Measurements from ENCODE around the gene SHISAL1. TPM values are rescaled to one million over a fixed set of nuclear protein-coding genes. Genes with fewer than 3 reads are reported as not detected.

The SHISAL1 gene
- total and polyA plus RNA-seq, 2 donors (not counting 3 experiments of a cell fraction or from before 2014, with no cell fraction given), result 0.01 to 0.07 TPM

DNA sequence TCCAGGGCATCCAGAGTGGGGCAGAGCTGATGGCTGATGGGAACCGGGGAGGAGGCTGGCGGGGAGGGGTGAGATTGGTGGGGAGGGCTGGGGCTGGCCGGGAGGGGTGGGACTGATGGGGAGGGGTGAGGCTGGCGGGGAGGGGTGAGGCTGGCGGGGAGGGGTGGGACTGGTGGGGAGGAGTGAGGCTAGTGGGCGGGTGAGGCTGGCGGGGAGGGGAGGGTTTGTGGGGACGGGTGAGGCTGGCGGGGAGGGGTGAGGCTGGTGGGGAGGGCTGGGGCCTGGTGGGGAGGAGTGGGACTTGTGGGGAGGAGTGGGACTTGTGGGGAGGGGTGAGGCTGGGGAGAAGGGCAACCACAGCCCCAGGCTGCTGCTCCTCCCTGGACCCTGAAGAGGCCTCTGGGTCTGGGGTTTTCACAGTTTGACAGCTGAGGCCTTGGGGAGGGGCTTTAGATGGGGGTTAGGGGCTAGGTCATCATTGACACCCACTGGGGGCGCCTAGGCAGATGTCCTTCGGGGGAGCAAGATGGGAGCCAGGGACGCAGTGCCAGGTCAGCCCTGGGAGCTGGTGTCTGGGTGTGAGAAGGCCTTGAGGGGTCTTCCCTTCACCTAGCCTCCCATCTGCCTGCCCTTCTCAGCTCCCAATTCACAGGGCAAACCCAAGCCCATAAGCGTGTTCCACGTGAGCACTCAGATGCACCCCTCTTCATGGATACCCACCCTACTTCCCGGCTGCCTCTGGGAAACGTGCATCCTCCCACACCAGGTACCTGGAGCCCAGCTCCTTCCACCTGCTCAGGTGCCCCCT lies 105.4 kb downstream of the SHISAL1 start:
- ChIA-PET CTCF (interaction anchor here (1.1 kb wide), 1 partner anchor 16 kb away, joined by 3 read pairs; no protein-coding TSS in a partner anchor), POLR2A (no interaction called here)
- no peaks in the 10 kb centered on the region for H3K9me1 ChIP-seq (replicated peaks; ENCODE audit: control insufficient read depth, extremely low read depth, insufficient read depth, low read length)
- no peak overlapping the region for H3K4me3 ChIP-seq (replicated peaks in 1 of 3; ENCODE audit: insufficient read depth in 1 of 3, low read depth in 1 of 3, low read length in 3 of 3)
- no peaks in the 10 kb centered on the region for H3K9me3 ChIP-seq (replicated peaks; ENCODE audit: control insufficient read depth, insufficient read depth, low read length)
- H4K20me1 ChIP-seq (replicated peaks; ENCODE audit: control insufficient read depth, extremely low read depth, insufficient read depth, low read length), result no peaks in the 10 kb centered on the region
- H2AFZ ChIP-seq (ENCODE audit: low read depth, low read length), result no peak overlapping the region
- no peak overlapping the region for H3K27ac ChIP-seq (ENCODE audit: insufficient read depth, low read depth, low read length)
- BruUV-seq (replicated peaks), result no TSS peak
- no peak overlapping the region for H3K4me2 ChIP-seq (ENCODE audit: insufficient read depth, low read length)
- no peak for TF ChIP-seq POLR2A (IDR thresholded peaks at IDR 0.05; ENCODE audit: low read depth, low read length)
- TF ChIP-seq, protein P1, sequence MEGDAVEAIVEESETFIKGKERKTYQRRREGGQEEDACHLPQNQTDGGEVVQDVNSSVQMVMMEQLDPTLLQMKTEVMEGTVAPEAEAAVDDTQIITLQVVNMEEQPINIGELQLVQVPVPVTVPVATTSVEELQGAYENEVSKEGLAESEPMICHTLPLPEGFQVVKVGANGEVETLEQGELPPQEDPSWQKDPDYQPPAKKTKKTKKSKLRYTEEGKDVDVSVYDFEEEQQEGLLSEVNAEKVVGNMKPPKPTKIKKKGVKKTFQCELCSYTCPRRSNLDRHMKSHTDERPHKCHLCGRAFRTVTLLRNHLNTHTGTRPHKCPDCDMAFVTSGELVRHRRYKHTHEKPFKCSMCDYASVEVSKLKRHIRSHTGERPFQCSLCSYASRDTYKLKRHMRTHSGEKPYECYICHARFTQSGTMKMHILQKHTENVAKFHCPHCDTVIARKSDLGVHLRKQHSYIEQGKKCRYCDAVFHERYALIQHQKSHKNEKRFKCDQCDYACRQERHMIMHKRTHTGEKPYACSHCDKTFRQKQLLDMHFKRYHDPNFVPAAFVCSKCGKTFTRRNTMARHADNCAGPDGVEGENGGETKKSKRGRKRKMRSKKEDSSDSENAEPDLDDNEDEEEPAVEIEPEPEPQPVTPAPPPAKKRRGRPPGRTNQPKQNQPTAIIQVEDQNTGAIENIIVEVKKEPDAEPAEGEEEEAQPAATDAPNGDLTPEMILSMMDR (IDR thresholded peaks at IDR 0.05; ENCODE audit: extremely low read depth in 1 of 2, insufficient read depth in 1 of 2, low read depth in 1 of 2, low read length in 2 of 2), result no peak
- TF ChIP-seq POLR2AphosphoS5 (IDR thresholded peaks at IDR 0.05; ENCODE audit: insufficient read depth, low read depth, low read length), result no peak
- no peak for TF ChIP-seq FOS (IDR thresholded peaks at IDR 0.05; ENCODE audit: borderline replicate concordance, insufficient read depth, low read length)
- TF ChIP-seq MYC (IDR thresholded peaks at IDR 0.05; ENCODE audit: low read depth, low read length), result no peak
- no peak for TF ChIP-seq EZH2 (IDR thresholded peaks at IDR 0.05; ENCODE audit: borderline replicate concordance, low read depth, low read length, severe bottlenecking)
- no peak for TF ChIP-seq MAX (IDR thresholded peaks at IDR 0.05; ENCODE audit: insufficient read depth, insufficient read length)
- TF ChIP-seq GATA2 (IDR thresholded peaks at IDR 0.05; ENCODE audit: insufficient read depth, insufficient read length, low read depth, low read length), result no peak
- no peak for TF ChIP-seq JUN (IDR thresholded peaks at IDR 0.05; ENCODE audit: borderline replicate concordance, insufficient read depth, insufficient read length, low read depth)
- intact Hi-C loops (cut with micrococcal nuclease), result no loop called here
- dilution Hi-C loops (cut with MboI; ENCODE audit: extremely low pct_ligation_motif_present, low sequenced_read_pairs), result no loop called here
- H3K9ac ChIP-seq (replicated peaks; ENCODE audit: extremely low read depth, insufficient read depth, low read length), result no peak overlapping the region
- no peaks in the 10 kb centered on the region for H3K27me3 ChIP-seq (ENCODE audit: control insufficient read depth in 2 of 2, insufficient read depth in 2 of 2, low read length in 2 of 2)
- no peaks in the 10 kb centered on the region for H3K36me3 ChIP-seq (ENCODE audit: control insufficient read depth in 2 of 2, extremely low read depth in 1 of 2, insufficient read depth in 2 of 2, low read length in 2 of 2)
- FAIRE-seq (no peak), DNase-seq (ENCODE audit: low read depth, low spot score) (no peak)
- no peaks in the 10 kb centered on the region for H3K79me2 ChIP-seq (ENCODE audit: control insufficient read depth, insufficient read depth, low read length)
- no peaks in the 10 kb centered on the region for H3K4me1 ChIP-seq (ENCODE audit: control insufficient read depth, extremely low read depth, insufficient read depth, low read length)
